Mammary epithelial cell (primary cell): ENCODE results near the gene PGM2L1.

Source experiments
- CTCF ChIP-seq, 2 donors: IDR thresholded peaks in 1 of 2; conservative IDR thresholded peaks in 1 of 2; 2 replicates each; pipeline ENCODE4 v1.5.1; 2011 to 2012; ENCODE audit warnings: inconsistent platforms in 2 of 2, low read length in 2 of 2, mild to moderate bottlenecking in 2 of 2, control low read depth in 1 of 2, low read depth in 1 of 2; ENCODE audit not compliant: insufficient read depth in 1 of 2; ENCODE audit errors: extremely low read depth in 1 of 2
- EZH2 ChIP-seq: IDR thresholded peaks from 2 replicates; pipeline ENCODE4 v1.6.1; 2012; ENCODE audit warnings: low read length, inconsistent platforms, borderline replicate concordance

- TF ChIP-seq CTCF (conservative IDR thresholded peaks at IDR 0.05 in 1 of 2, IDR thresholded peaks at IDR 0.05 in 1 of 2; ENCODE audit: extremely low read depth in 1 of 2, insufficient read depth in 1 of 2, low read depth in 1 of 2, low read length in 2 of 2) (no peak), EZH2 (no peak)
Observed at GRCh38 chr11:74347381-74347780, 50.9 kb downstream of the PGM2L1 start.
